Nephron (organoid): ENCODE measurements around the gene MYOM1.
"Not testable (repeated sequence)": the region's sequence is repeated elsewhere in the genome, so short reads cannot be mapped to it uniquely, and the experiment has no call there.

Source experiments
- H3K27ac Mint-ChIP-seq, 3 experiments: 2 replicates each; pipeline ENCODE4 v1.8.0; 2020; ENCODE audit warnings: mixed read lengths in 3 of 3, mild to moderate bottlenecking in 2 of 3, moderate library complexity in 1 of 3
- H3K27me3 Mint-ChIP-seq: 2 replicates; pipeline ENCODE4 v1.8.0; 2021; ENCODE audit warnings: low read depth, mild to moderate bottlenecking, moderate library complexity, mixed read lengths
- H3K36me3 Mint-ChIP-seq: 2 replicates; pipeline ENCODE4 v1.8.0; 2020; ENCODE audit warnings: low read depth, mixed read lengths
- H3K4me1 Mint-ChIP-seq: 2 replicates; pipeline ENCODE4 v1.8.0; 2020; ENCODE audit warnings: mixed read lengths
- H3K4me3 Mint-ChIP-seq, 3 experiments: 2 replicates each; pipeline ENCODE4 v1.8.0; 2020; ENCODE audit warnings: mild to moderate bottlenecking in 3 of 3, mixed read lengths in 3 of 3, moderate library complexity in 2 of 3
- H3K9me3 Mint-ChIP-seq: 2 replicates; pipeline ENCODE4 v1.8.0; 2020; ENCODE audit warnings: mixed read lengths
- CTCF ChIP-seq, 3 experiments: fragments of 200-600 bp; sonication (generic); IDR thresholded peaks; one replicate each; pipeline ENCODE4 v1.5.0; 2021; ENCODE audit warnings: antibody characterized with exemption in 3 of 3; ENCODE audit not compliant: unreplicated experiment in 3 of 3

MYOM1 gene

GRCh38 chr18:3074087-3074486 is 145.7 kb downstream of the MYOM1 start:
- Mint-ChIP-seq H3K9me3 (no peaks in the 10 kb centered on the region), H3K4me1 (peaks cover 31% of the 10 kb centered on the region), H3K36me3 (no peaks in the 10 kb centered on the region)

GRCh38 chr18:3073353-3073752 is 146.4 kb downstream of the MYOM1 start:
- not testable (repeated sequence) for H3K4me3 Mint-ChIP-seq, H3K36me3 Mint-ChIP-seq, H3K9me3 Mint-ChIP-seq, H3K27me3 Mint-ChIP-seq
- Mint-ChIP-seq H3K27ac (peak overlapping the region in 2 of 3 experiments; percentile 78 to 90), H3K4me1 (peaks cover 35% of the 10 kb centered on the region)

More at GRCh38 chr18:3074087-3074486, 145.7 kb downstream of the MYOM1 start:
- Mint-ChIP-seq H3K27ac (peak overlapping the region; percentile 78 to 90 (median 89)), H3K4me3 (no peak overlapping the region), H3K27me3 (no peaks in the 10 kb centered on the region)
- no peak for TF ChIP-seq CTCF (IDR thresholded peaks at IDR 0.05; ENCODE audit: unreplicated experiment in 3 of 3)

- Mint-ChIP-seq H3K9me3 (no peaks in the 10 kb centered on the region), H3K27ac (peak overlapping the region in 1 of 3 experiments; percentile 60), H3K36me3 (no peaks in the 10 kb centered on the region), H3K4me3 (no peak overlapping the region), H3K4me1 (peaks cover 43% of the 10 kb centered on the region), H3K27me3 (no peaks in the 10 kb centered on the region)
- no peak for TF ChIP-seq CTCF (IDR thresholded peaks at IDR 0.05; ENCODE audit: unreplicated experiment in 3 of 3)
These were observed 148.1 kb downstream of the MYOM1 start for GRCh38 chr18:3071676-3072075.

- Mint-ChIP-seq H3K4me3 (no peak overlapping the region), H3K36me3 (no peaks in the 10 kb centered on the region), H3K9me3 (no peaks in the 10 kb centered on the region), H3K27ac (peak overlapping the region in 2 of 3 experiments; percentile 27 to 68), H3K27me3 (no peaks in the 10 kb centered on the region), H3K4me1 (peaks cover 37% of the 10 kb centered on the region)
- TF ChIP-seq CTCF (IDR thresholded peaks at IDR 0.05; ENCODE audit: unreplicated experiment in 3 of 3), result no peak
These were observed 149.9 kb downstream of the MYOM1 start for GRCh38 chr18:3069671-3070433.

- Mint-ChIP-seq H3K27me3 (no peaks in the 10 kb centered on the region), H3K9me3 (no peaks in the 10 kb centered on the region), H3K27ac (peak overlapping the region; percentile 30 to 64 (median 62)), H3K4me1 (peaks cover 40% of the 10 kb centered on the region), H3K4me3 (peak overlapping the region in 1 of 3 experiments; percentile 38), H3K36me3 (no peaks in the 10 kb centered on the region)
- TF ChIP-seq CTCF (IDR thresholded peaks at IDR 0.05; ENCODE audit: unreplicated experiment in 3 of 3), result no peak
These were observed 152.0 kb downstream of the MYOM1 start for GRCh38 chr18:3067722-3068121.

GRCh38 chr18:3067165-3067661 is 152.6 kb downstream of the MYOM1 start:
- H3K36me3 Mint-ChIP-seq, result no peaks in the 10 kb centered on the region
- H3K4me3 Mint-ChIP-seq, result no peak overlapping the region
- H3K27me3 Mint-ChIP-seq, result no peaks in the 10 kb centered on the region
- H3K27ac Mint-ChIP-seq, result peak overlapping the region; percentile 30 to 64 (median 62)
- H3K4me1 Mint-ChIP-seq, result peaks cover 42% of the 10 kb centered on the region
- H3K9me3 Mint-ChIP-seq, result no peaks in the 10 kb centered on the region
- no peak for TF ChIP-seq CTCF (IDR thresholded peaks at IDR 0.05; ENCODE audit: unreplicated experiment in 3 of 3)
